NT2/D1 (cell line): ENCODE data around the gene CD300LG.

Experiments
- SUZ12 ChIP-seq: IDR thresholded peaks from 2 replicates; pipeline ENCODE4 v1.6.1; 2011; ENCODE audit not compliant: insufficient read length, insufficient read depth; ENCODE audit errors: extremely low read depth
- YY1 ChIP-seq: IDR thresholded peaks from 2 replicates; pipeline ENCODE4 v1.6.1; 2011; ENCODE audit not compliant: insufficient read length, insufficient read depth
- ZNF274 ChIP-seq: IDR thresholded peaks from 2 replicates; pipeline ENCODE4 v1.6.1; 2011; ENCODE audit warnings: mild to moderate bottlenecking, low read depth, low read length

DNA sequence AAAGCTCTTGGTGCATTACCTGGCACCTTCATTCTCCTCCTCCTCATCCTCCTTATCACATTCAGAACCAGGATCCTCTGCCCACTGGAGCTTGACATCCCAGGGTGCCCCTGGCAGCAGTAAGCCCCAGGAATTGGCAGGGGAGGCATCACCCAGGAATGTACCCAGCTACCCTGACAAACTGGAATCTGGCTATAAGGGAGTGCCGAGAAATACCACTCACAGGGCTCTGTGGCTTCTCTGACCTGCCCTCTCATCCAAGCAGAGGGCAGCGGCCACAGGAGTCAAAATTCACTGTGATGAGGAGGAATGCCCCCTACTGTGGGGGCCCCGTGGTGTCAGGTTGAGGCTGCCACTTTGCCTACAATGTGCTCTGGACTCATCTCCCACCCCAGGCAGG, 33.6 kb upstream of the CD300LG start:
- TF ChIP-seq YY1 = no peak
- no peak for TF ChIP-seq ZNF274
- TF ChIP-seq SUZ12 = no peak
